ENCODE data around the gene SCRT2.

The SCRT2 gene

DNA sequence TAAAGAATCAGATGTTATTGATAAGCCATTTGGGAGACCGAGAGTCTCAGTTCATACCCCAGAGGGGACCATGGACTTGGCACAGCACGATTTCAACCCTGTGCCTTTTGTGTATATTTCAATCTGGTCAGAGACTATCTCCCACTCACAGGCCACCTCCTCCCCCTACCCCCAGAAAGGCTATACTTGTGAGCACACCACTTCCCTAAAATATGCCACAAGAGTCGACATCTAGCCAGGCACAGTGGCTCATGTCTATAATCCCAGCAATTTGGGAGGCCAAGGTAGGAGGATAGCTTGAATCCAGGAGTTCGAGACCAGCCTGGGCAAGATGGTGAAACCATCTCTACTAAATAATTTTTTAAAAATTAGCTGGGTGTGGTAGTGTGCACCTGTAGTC lies 51.9 kb downstream of the SCRT2 start:
- TF ChIP-seq ZNF274 (IDR thresholded peaks at IDR 0.05; ENCODE audit: low read depth, low read length): no peak
- no peak overlapping the region for H3K4me3 ChIP-seq (ENCODE audit: low read length)

GRCh38 chr20:623021-623420 lies 52.6 kb downstream of the SCRT2 start:
- no peak overlapping the region for H3K4me3 ChIP-seq (ENCODE audit: low read length)
- no peak for TF ChIP-seq ZNF274 (IDR thresholded peaks at IDR 0.05; ENCODE audit: low read depth, low read length)

- no peak for TF ChIP-seq ZNF274 (IDR thresholded peaks at IDR 0.05; ENCODE audit: low read depth, low read length)
- H3K4me3 ChIP-seq (ENCODE audit: low read length): no peak overlapping the region
These were observed 53.4 kb downstream of the SCRT2 start for GRCh38 chr20:622161-622560.

DNA sequence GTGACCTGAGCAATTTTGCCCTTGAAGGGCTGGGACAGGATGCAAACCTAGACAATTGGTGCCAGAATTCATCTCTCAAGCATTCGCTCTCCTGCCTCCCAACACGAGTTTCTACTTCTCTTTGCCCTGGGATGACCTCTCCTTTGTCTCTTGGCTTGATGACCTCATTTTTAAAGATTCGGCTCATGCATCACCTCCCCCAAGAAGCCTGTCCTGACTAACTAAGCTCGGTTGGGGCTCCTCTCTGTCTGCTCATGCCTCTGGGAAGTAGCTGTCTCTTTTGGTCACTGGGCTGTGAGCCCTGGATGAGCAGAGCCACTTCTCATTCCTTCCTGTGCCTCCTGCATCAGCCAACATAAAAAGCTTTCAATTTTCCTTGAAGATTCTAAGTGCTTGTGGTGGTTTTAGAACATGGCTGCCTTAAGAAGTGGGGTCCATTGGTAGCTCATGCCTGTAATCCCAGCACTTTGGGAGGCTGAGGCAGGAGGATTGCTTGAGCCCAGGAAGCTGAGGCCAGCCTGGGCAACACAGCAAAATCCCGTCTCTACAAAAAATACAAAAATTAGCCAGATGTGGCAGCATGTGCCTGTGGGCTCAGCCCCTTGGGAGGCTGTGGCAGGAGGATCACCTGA lies 54.4 kb downstream of the SCRT2 start:
- no peak for TF ChIP-seq ZNF274 (IDR thresholded peaks at IDR 0.05; ENCODE audit: low read depth, low read length)

GRCh38 chr20:620246-620645 lies 55.4 kb downstream of the SCRT2 start:
- no peak for TF ChIP-seq ZNF274 (IDR thresholded peaks at IDR 0.05; ENCODE audit: low read depth, low read length)
- no peak overlapping the region for H3K4me3 ChIP-seq (ENCODE audit: low read length)

More for the DNA sequence above, 54.4 kb downstream of the SCRT2 start:
- no peak overlapping the region for H3K4me3 ChIP-seq (ENCODE audit: low read length)

DNA sequence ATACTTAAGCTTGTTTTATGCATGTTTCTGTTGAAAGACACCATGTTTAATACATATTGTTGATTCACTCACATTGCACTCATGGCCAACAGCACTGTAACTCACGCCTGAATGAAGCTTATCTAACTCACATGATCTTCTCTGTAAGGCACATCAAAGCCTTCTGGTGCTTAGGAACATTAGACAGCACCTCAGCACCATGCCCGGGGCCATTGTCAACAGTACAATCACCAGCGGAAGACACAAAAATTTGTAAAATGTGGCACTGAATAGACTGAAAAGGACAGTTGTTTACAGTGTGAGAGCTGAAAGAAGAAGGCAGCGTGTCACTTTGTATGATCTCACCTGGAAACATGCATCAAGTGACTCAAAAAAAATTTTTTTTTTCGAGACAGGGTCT lies 56.6 kb downstream of the SCRT2 start:
- no peak for TF ChIP-seq ZNF274 (IDR thresholded peaks at IDR 0.05; ENCODE audit: low read depth, low read length)
- no peak overlapping the region for H3K4me3 ChIP-seq (ENCODE audit: low read length)

DNA sequence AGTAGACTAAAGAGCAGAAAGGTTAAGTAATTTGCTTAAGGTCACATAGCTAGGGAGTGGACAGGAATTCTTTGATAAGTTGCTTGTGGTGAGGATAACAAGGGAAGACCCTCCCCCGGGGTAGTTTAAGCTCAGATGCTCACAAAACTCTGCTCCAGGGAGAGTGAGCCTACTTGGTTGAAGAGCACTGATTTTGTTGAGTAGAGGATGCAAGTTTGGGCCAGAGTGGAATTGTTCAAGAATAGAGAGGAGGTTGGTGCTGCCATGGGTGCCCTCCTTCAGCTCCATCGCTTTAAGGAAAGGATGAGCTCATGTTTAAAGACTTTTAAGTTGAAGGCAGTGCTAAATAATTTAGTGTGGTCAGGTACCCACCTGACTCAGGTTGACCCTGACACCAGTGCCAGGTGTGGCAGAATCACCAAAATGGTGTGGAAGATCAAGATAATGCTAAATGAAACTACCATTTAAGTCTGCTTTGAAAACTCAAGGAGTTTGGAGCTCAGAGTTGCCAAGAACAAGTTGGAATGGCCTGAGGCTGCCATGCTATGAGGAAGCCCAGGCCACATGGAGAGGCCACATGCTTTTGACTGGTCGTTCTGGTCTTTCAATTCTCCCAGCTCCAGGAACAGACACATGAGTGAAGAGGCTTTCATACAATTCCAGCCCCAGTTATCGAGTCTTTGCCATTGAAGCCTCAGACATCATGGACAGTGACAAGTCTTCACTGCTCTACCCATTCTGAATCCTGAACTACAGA lies 57.5 kb downstream of the SCRT2 start:
- TF ChIP-seq ZNF274 (IDR thresholded peaks at IDR 0.05; ENCODE audit: low read depth, low read length): no peak
- no peak overlapping the region for H3K4me3 ChIP-seq (ENCODE audit: low read length)

- H3K4me3 ChIP-seq (ENCODE audit: low read length): no peak overlapping the region
- no peak for TF ChIP-seq ZNF274 (IDR thresholded peaks at IDR 0.05; ENCODE audit: low read depth, low read length)
These were observed 60.1 kb downstream of the SCRT2 start for GRCh38 chr20:615514-615913.

DNA sequence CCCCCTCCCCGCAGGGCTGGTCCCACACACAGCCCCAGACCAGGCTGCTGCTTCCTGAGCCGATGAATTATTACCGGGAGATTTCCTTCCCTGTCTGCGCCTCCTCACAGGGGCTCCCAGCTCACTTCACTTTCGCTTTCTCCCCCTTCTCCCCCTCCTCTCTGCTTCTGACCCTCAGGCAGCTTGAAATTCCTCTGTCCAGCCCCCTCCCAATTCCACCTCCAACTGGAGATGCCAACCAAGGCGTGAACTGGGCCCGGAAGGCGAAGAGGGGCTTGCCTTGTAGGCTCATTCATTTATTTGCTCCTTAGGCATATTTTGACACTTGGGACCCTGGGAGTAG lies 63.8 kb downstream of the SCRT2 start:
- TF ChIP-seq ZNF274 (IDR thresholded peaks at IDR 0.05; ENCODE audit: low read depth, low read length): no peak
- H3K4me3 ChIP-seq (ENCODE audit: low read length): no peak overlapping the region
